GM12878 (cell line): ENCODE measurements around the gene CHAF1A. TPM values are rescaled to one million over a fixed set of nuclear protein-coding genes. Genes with fewer than 3 reads are reported as not detected.

ENCODE experiments used
- ATAC-seq: fragments of 200-7000 bp; cut with Tn5 transposase; 3 replicates; pipeline ENCODE4 v1.9.1; 2020; ENCODE audit warnings: mild to moderate bottlenecking, moderate library complexity
- BruUV-seq: library from RNA; stranded (reverse); fragments of 400-500 nt; replicated peaks from 2 replicates; lab custom pipeline; 2021; lab: Mats Ljungman, UMichigan
- CTCF ChIA-PET: fragments of 300-600 bp; sonication (Branson Sonifier 250); formaldehyde crosslinking; extraction: SDS; loops from one replicate; lab custom pipeline; 2021; ENCODE audit warnings: inconsistent platforms; lab: Yijun Ruan, JAX
- POLR2A ChIA-PET: fragments of 350-600 bp; formaldehyde crosslinking; extraction: SDS; loops from one replicate; lab custom pipeline; 2021; ENCODE audit warnings: inconsistent platforms; lab: Charles Lee
- RAD21 ChIA-PET: fragments of 300-600 bp; sonication (Branson Sonifier 250); formaldehyde crosslinking; loops from one replicate; lab custom pipeline; 2023; ENCODE audit warnings: antibody characterized with exemption; ENCODE audit not compliant: unreplicated experiment; lab: Charles Lee
- SMC1A ChIA-PET: fragments of 300-600 bp; sonication (Branson Sonifier 250); formaldehyde crosslinking; loops from one replicate; lab custom pipeline; 2023; ENCODE audit not compliant: unreplicated experiment, uncharacterized antibody; lab: Charles Lee
- DNase-seq: peaks from one replicate; pipeline ENCODE4 v3.0.0-alpha.2; 2011; ENCODE audit warnings: low read depth, low spot score
- FAIRE-seq: peaks from 3 replicates; lab custom pipeline; 2011; peaks lifted over from hg19 to GRCh38; lab: Jason Lieb, UNC
- H2AFZ ChIP-seq: 2 replicates; pipeline ENCODE4 v1.6.0; 2011; ENCODE audit warnings: low read depth, low read length, control low read depth; ENCODE audit not compliant: control insufficient read depth
- H3K27ac ChIP-seq: 2 replicates; pipeline ENCODE4 v1.5.1; 2011; ENCODE audit warnings: control low read depth; ENCODE audit not compliant: control insufficient read depth, insufficient read depth
- H3K27me3 ChIP-seq, 2 experiments: replicated peaks in 1 of 2; 2 replicates each; pipeline versions ENCODE4 v1.6.0 to v1.6.1; 2011; ENCODE audit warnings: low read length in 1 of 2; ENCODE audit not compliant: control insufficient read depth in 2 of 2, insufficient read depth in 2 of 2
- H3K36me3 ChIP-seq, 2 experiments: 2 replicates each; pipeline ENCODE4 v1.5.1; 2011; ENCODE audit warnings: low read length in 1 of 2; ENCODE audit not compliant: control insufficient read depth in 2 of 2, insufficient read depth in 2 of 2
- H3K4me1 ChIP-seq: 2 replicates; pipeline ENCODE4 v1.6.1; 2011; ENCODE audit warnings: mild to moderate bottlenecking, low read length, moderate library complexity, mixed read lengths; ENCODE audit not compliant: control insufficient read depth, insufficient read depth
- H3K4me2 ChIP-seq: 2 replicates; pipeline ENCODE4 v1.6.0; 2011; ENCODE audit warnings: control low read depth; ENCODE audit not compliant: control insufficient read depth, insufficient read depth
- H3K4me3 ChIP-seq: fragments of 200-600 bp; sonication (generic); 2 replicates; pipeline ENCODE4 v1.5.1; 2016
- H3K79me2 ChIP-seq: 2 replicates; pipeline ENCODE4 v1.6.0; 2011; ENCODE audit warnings: low read length; ENCODE audit not compliant: control insufficient read depth, insufficient read depth
- H3K9ac ChIP-seq: 2 replicates; pipeline ENCODE4 v1.8.0; 2011; ENCODE audit warnings: low read length, control low read depth, mixed read lengths; ENCODE audit not compliant: control insufficient read depth, insufficient read depth
- H3K9me3 ChIP-seq: replicated peaks from 3 replicates; pipeline ENCODE4 v1.5.1; 2011; ENCODE audit warnings: mild to moderate bottlenecking, low read length; ENCODE audit not compliant: control insufficient read depth, insufficient read depth
- H4K20me1 ChIP-seq: 2 replicates; pipeline ENCODE4 v1.6.0; 2011; ENCODE audit not compliant: control insufficient read depth, insufficient read depth
- EED ChIP-seq: sonication (generic); IDR thresholded peaks from 2 replicates; pipeline ENCODE4 v1.6.1; 2016; ENCODE audit warnings: antibody characterized with exemption, low read depth
- GATAD2B ChIP-seq: fragments of 450-650 bp; conservative IDR thresholded peaks from 2 replicates; pipeline ENCODE4 v1.6.1; 2017; ENCODE audit warnings: low read depth, mild to moderate bottlenecking, moderate library complexity
- IRF4 ChIP-seq: IDR thresholded peaks from 2 replicates; pipeline ENCODE4 v1.6.1; 2011; ENCODE audit warnings: low read depth, low read length
- JUNB ChIP-seq: IDR thresholded peaks from 2 replicates; pipeline ENCODE4 v1.6.1; 2016; ENCODE audit warnings: antibody characterized with exemption, mild to moderate bottlenecking
- KAT2A ChIP-seq: conservative IDR thresholded peaks from 2 replicates; pipeline ENCODE4 v1.6.1; 2011; ENCODE audit warnings: low read depth, low read length; ENCODE audit not compliant: control insufficient read depth
- MYC ChIP-seq: IDR thresholded peaks from 2 replicates; pipeline ENCODE4 v1.6.1; 2011; ENCODE audit warnings: mild to moderate bottlenecking, low read length, moderate library complexity, inconsistent platforms; ENCODE audit not compliant: insufficient read depth, insufficient replicate concordance, insufficient read length, severe bottlenecking
- RCOR1 ChIP-seq: conservative IDR thresholded peaks from 2 replicates; pipeline ENCODE4 v1.6.1; 2012; ENCODE audit warnings: low read depth, low read length, improper control_type of control experiment
- YY1 ChIP-seq: IDR thresholded peaks from 2 replicates; pipeline ENCODE4 v1.6.1; 2011; ENCODE audit warnings: low read depth, mild to moderate bottlenecking, low read length
- WGBS: methylation state at CpG from one replicate; pipeline ENCODE4 v1.1.6; 2016; ENCODE audit warnings: low lambda C conversion rate; ENCODE audit not compliant: insufficient replicate concordance, insufficient coverage; ENCODE audit errors: missing lambda C conversion rate; 5-methylcytosine and 5-hydroxymethylcytosine counted together
- in situ Hi-C: fragments of 300-500 bp; cut with MboI; formaldehyde crosslinking; loops from 9 replicates; pipeline ENCODE4 v1.14.3; 2018; ENCODE audit warnings: mixed read lengths
- intact Hi-C: fragments of 100-400 bp; cut with micrococcal nuclease; formaldehyde crosslinking; loops from one replicate; pipeline ENCODE4 v1.14.2; 2022; ENCODE audit not compliant: unreplicated experiment
- polyA plus RNA-seq, 11 experiments: library from polyadenylated mRNA; depleted of rRNA in 4 of 11; unstranded in 6 of 11; stranded (reverse) in 5 of 11; fragments of >200 nt; fragmentation: Nextera tagmentation in 4 of 11; fragmentation: Illumina TruSeq in 1 of 11; extraction: Ambion mirVana in 4 of 11; extraction: Trizol in 1 of 11; gene quantifications; 1 replicate in 1 of 11; 2 replicates in 10 of 11; pipeline versions ENCODE4 v1.2.1 to v1.2.3, GENCODE V29; 2011 to 2016; ENCODE audit warnings: inconsistent platforms in 2 of 11, missing spikeins in 2 of 11, low read depth in 1 of 11
- total RNA-seq, 4 experiments: library from RNA; depleted of rRNA in 3 of 4; stranded (reverse); fragments of >200 nt in 3 of 4; fragmentation: Illumina TruSeq in 1 of 4; extraction: Trizol in 1 of 4; gene quantifications; 2 replicates each; pipeline versions ENCODE4 v1.2.1 to v1.2.3, GENCODE V29; 2013 to 2021
- TF ChIP-seq, protein P1 (sequence below): IDR thresholded peaks from 2 replicates; pipeline ENCODE4 v1.6.1; 2011; ENCODE audit warnings: mild to moderate bottlenecking, low read depth, low read length, moderate library complexity; ENCODE audit not compliant: insufficient replicate concordance
- TF ChIP-seq, protein P2 (sequence below), 3 experiments: IDR thresholded peaks in 2 of 3; conservative IDR thresholded peaks in 1 of 3; 2 replicates each; pipeline ENCODE4 v1.5.1; 2011; ENCODE audit warnings: low read depth in 3 of 3, low read length in 3 of 3, mild to moderate bottlenecking in 3 of 3, control low read depth in 2 of 3, moderate library complexity in 2 of 3, inconsistent platforms in 1 of 3, mixed read lengths in 1 of 3; ENCODE audit not compliant: control insufficient read depth in 2 of 3, insufficient read depth in 1 of 3; ENCODE audit errors: extremely low read depth in 1 of 3
- TF ChIP-seq, protein P3 (sequence below): IDR thresholded peaks from 2 replicates; pipeline ENCODE4 v1.6.1; 2012; ENCODE audit warnings: mild to moderate bottlenecking, low read depth, low read length

CHAF1A gene
- total and polyA plus RNA-seq, 10 of the 15 experiments (the other 5 are each of a cell fraction or from before 2014, with no cell fraction given) = 1.3 to 69.1 (median 34.2) TPM

DNA sequence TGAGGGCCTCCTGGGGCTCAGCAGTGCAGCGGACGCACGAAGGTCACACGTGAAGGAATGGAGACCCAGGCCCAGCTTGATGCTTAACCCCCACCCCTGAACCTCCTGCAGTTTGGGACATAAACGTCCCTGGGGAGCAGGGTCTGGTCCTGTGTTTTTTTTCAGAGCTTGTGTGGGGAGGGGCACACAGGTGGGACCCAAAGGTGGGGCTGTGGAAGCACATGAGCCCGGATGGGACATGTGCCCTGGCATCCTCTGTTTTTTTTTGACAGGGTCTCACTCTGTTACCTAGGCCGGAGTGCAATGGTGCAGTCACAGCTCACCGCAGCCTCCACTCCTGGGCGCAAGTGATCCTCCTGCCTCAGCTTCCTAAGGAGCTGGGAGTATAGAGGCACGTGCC is 34.7 kb downstream of the CHAF1A start (continued):
- TF ChIP-seq, protein P1, sequence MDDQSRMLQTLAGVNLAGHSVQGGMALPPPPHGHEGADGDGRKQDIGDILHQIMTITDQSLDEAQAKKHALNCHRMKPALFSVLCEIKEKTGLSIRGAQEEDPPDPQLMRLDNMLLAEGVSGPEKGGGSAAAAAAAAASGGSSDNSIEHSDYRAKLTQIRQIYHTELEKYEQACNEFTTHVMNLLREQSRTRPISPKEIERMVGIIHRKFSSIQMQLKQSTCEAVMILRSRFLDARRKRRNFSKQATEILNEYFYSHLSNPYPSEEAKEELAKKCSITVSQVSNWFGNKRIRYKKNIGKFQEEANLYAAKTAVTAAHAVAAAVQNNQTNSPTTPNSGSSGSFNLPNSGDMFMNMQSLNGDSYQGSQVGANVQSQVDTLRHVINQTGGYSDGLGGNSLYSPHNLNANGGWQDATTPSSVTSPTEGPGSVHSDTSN = no peak
- no peak for TF ChIP-seq RCOR1
- no peak for TF ChIP-seq KAT2A
- no peak for TF ChIP-seq JUNB

DNA sequence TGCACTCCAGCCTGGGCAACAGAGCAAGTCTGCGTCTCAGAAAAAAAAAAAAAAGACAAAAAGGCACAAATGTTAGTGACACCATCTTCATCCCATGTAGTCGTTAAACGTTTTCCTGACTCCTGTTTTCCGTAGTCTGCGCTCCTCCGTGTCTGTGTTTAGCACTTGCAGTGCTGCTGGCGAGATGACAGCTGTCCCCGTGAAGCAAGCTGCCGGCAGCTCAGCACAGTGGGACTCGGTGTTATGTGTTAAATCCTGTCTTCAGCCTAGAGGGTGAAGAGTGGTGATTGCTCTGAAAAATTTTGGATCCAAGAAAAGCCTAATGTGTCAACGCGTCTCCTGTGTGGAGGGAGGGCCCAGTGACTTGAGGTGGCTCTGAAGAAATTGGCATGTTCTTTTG is 36.8 kb downstream of the CHAF1A start:
- in situ Hi-C loops = no loop called here
- no peak for FAIRE-seq
- no TSS peak for BruUV-seq
- TF ChIP-seq EED (no peak), YY1 (no peak), MYC (no peak), GATAD2B (no peak), IRF4 (no peak)
- TF ChIP-seq, protein P2, sequence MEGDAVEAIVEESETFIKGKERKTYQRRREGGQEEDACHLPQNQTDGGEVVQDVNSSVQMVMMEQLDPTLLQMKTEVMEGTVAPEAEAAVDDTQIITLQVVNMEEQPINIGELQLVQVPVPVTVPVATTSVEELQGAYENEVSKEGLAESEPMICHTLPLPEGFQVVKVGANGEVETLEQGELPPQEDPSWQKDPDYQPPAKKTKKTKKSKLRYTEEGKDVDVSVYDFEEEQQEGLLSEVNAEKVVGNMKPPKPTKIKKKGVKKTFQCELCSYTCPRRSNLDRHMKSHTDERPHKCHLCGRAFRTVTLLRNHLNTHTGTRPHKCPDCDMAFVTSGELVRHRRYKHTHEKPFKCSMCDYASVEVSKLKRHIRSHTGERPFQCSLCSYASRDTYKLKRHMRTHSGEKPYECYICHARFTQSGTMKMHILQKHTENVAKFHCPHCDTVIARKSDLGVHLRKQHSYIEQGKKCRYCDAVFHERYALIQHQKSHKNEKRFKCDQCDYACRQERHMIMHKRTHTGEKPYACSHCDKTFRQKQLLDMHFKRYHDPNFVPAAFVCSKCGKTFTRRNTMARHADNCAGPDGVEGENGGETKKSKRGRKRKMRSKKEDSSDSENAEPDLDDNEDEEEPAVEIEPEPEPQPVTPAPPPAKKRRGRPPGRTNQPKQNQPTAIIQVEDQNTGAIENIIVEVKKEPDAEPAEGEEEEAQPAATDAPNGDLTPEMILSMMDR (IDR thresholded peaks at IDR 0.05 in 2 of 3, conservative IDR thresholded peaks at IDR 0.05 in 1 of 3; ENCODE audit: control insufficient read depth in 2 of 3, extremely low read depth in 1 of 3, insufficient read depth in 1 of 3, low read depth in 3 of 3, low read length in 3 of 3) = no peak
- TF ChIP-seq, protein P3, sequence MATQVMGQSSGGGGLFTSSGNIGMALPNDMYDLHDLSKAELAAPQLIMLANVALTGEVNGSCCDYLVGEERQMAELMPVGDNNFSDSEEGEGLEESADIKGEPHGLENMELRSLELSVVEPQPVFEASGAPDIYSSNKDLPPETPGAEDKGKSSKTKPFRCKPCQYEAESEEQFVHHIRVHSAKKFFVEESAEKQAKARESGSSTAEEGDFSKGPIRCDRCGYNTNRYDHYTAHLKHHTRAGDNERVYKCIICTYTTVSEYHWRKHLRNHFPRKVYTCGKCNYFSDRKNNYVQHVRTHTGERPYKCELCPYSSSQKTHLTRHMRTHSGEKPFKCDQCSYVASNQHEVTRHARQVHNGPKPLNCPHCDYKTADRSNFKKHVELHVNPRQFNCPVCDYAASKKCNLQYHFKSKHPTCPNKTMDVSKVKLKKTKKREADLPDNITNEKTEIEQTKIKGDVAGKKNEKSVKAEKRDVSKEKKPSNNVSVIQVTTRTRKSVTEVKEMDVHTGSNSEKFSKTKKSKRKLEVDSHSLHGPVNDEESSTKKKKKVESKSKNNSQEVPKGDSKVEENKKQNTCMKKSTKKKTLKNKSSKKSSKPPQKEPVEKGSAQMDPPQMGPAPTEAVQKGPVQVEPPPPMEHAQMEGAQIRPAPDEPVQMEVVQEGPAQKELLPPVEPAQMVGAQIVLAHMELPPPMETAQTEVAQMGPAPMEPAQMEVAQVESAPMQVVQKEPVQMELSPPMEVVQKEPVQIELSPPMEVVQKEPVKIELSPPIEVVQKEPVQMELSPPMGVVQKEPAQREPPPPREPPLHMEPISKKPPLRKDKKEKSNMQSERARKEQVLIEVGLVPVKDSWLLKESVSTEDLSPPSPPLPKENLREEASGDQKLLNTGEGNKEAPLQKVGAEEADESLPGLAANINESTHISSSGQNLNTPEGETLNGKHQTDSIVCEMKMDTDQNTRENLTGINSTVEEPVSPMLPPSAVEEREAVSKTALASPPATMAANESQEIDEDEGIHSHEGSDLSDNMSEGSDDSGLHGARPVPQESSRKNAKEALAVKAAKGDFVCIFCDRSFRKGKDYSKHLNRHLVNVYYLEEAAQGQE = no peak

More for the DNA sequence above, 36.8 kb downstream of the CHAF1A start:
- Histone ChIP-seq H3K4me2 (no peak overlapping the region), H3K27ac (no peak overlapping the region), H3K36me3 (peaks cover 12 to 23% of the 10 kb centered on the region in 2 experiments), H3K79me2 (no peaks in the 10 kb centered on the region), H3K4me1 (peaks cover 7% of the 10 kb centered on the region), H2AFZ (no peak overlapping the region), H3K4me3 (no peak overlapping the region), H3K9me3 (no peaks in the 10 kb centered on the region), H3K27me3 (no peaks in the 10 kb centered on the region), H3K9ac (no peak overlapping the region), H4K20me1 (no peaks in the 10 kb centered on the region)
- ChIA-PET SMC1A (no interaction called here), CTCF (no interaction called here), POLR2A (no interaction called here), RAD21 (no interaction called here)
- DNase-seq = no peak
- intact Hi-C loops = no loop called here
- 87% methylated on average over 11 of the region's 12 CpGs for WGBS
- no peak for ATAC-seq
